ENCODE data around the gene SLC9A2. TPM values are rescaled to one million over a fixed set of nuclear protein-coding genes. Genes with fewer than 3 reads are reported as not detected.

SLC9A2 gene
- total RNA-seq, 2 donors from 2014 or later: 0.22 TPM; not detected in 1

GRCh38 chr2:102585847-102586404, 33.4 kb upstream of the SLC9A2 start:
- TF ChIP-seq CTCF (IDR thresholded peaks at IDR 0.05): no peak
- Histone ChIP-seq H3K27ac (no peak overlapping the region), H3K4me3 (no peak overlapping the region), H3K27me3 (no peaks in the 10 kb centered on the region), H3K36me3 (no peaks in the 10 kb centered on the region), H3K9me3 (no peaks in the 10 kb centered on the region), H3K4me1 (no peaks in the 10 kb centered on the region)
- no peak for DNase-seq (ENCODE audit: low spot score)

GRCh38 chr2:102588213-102588939, 31.0 kb upstream of the SLC9A2 start:
- Histone ChIP-seq H3K27me3 (no peaks in the 10 kb centered on the region), H3K4me1 (no peaks in the 10 kb centered on the region), H3K27ac (no peak overlapping the region), H3K36me3 (no peaks in the 10 kb centered on the region), H3K9me3 (no peaks in the 10 kb centered on the region), H3K4me3 (no peak overlapping the region)
- no peak for TF ChIP-seq CTCF (IDR thresholded peaks at IDR 0.05)
- no peak for DNase-seq (ENCODE audit: low spot score)

- Histone ChIP-seq H3K27ac (no peak overlapping the region), H3K4me3 (no peak overlapping the region), H3K27me3 (no peaks in the 10 kb centered on the region), H3K36me3 (no peaks in the 10 kb centered on the region), H3K9me3 (no peaks in the 10 kb centered on the region), H3K4me1 (no peaks in the 10 kb centered on the region)
- DNase-seq (ENCODE audit: low spot score): no peak
- no peak for TF ChIP-seq CTCF (IDR thresholded peaks at IDR 0.05)
Measured at GRCh38 chr2:102589444-102589843, 29.9 kb upstream of the SLC9A2 start.

- Histone ChIP-seq H3K9me3 (no peaks in the 10 kb centered on the region), H3K36me3 (no peaks in the 10 kb centered on the region), H3K4me3 (no peak overlapping the region), H3K27me3 (no peaks in the 10 kb centered on the region), H3K27ac (no peak overlapping the region), H3K4me1 (no peaks in the 10 kb centered on the region)
- no peak for DNase-seq (ENCODE audit: low spot score)
- no peak for TF ChIP-seq CTCF (IDR thresholded peaks at IDR 0.05)
Measured at GRCh38 chr2:102591491-102592045, 27.8 kb upstream of the SLC9A2 start.

- Histone ChIP-seq H3K36me3 (no peaks in the 10 kb centered on the region), H3K27ac (no peak overlapping the region), H3K27me3 (no peaks in the 10 kb centered on the region), H3K9me3 (no peaks in the 10 kb centered on the region), H3K4me3 (no peak overlapping the region), H3K4me1 (no peaks in the 10 kb centered on the region)
- TF ChIP-seq CTCF (IDR thresholded peaks at IDR 0.05): no peak
- no peak for DNase-seq (ENCODE audit: low spot score)
Measured at GRCh38 chr2:102592601-102593000, 26.8 kb upstream of the SLC9A2 start.

Measured in right atrium auricular region (tissue), 2 donors.